Left colon (tissue), 2 donors: Measurements from ENCODE around the gene NKAIN2. TPM values are rescaled to one million over a fixed set of nuclear protein-coding genes. Genes with fewer than 3 reads are reported as not detected.

ENCODE experiments used
- ATAC-seq: fragments of 200-7000 bp; cut with Tn5 transposase; one replicate; pipeline ENCODE4 v1.9.1; 2020; ENCODE audit warnings: mild to moderate bottlenecking, moderate library complexity
- DNase-seq, 2 donors: peaks; one replicate each; pipeline ENCODE4 v3.0.0-alpha.2; 2020
- intact Hi-C, 2 donors: fragments of 100-400 bp; cut with DNase I in 1 of 2; cut with micrococcal nuclease in 1 of 2; formaldehyde crosslinking; loops; one replicate each; pipeline versions ENCODE4 v1.11.2 to v1.14.0; 2022; cut with DNase I, micrococcal nuclease
- total RNA-seq, 2 donors: library from RNA; stranded (reverse); fragmentation: NEBNext Ultra II Directional; extraction: Animal tissue kit (Norgen Biotek cat#: 25700); gene quantifications; one replicate each; pipeline ENCODE4 v1.2.1, GENCODE V29; 2021
- donor health status: DM: no; HTN: no; CAD: no.
- donor health status: DM: yes; HTN: yes; CAD: no.

The NKAIN2 gene
- total RNA-seq, 2 donors from 2014 or later, result 0.12 to 0.14 TPM

DNA sequence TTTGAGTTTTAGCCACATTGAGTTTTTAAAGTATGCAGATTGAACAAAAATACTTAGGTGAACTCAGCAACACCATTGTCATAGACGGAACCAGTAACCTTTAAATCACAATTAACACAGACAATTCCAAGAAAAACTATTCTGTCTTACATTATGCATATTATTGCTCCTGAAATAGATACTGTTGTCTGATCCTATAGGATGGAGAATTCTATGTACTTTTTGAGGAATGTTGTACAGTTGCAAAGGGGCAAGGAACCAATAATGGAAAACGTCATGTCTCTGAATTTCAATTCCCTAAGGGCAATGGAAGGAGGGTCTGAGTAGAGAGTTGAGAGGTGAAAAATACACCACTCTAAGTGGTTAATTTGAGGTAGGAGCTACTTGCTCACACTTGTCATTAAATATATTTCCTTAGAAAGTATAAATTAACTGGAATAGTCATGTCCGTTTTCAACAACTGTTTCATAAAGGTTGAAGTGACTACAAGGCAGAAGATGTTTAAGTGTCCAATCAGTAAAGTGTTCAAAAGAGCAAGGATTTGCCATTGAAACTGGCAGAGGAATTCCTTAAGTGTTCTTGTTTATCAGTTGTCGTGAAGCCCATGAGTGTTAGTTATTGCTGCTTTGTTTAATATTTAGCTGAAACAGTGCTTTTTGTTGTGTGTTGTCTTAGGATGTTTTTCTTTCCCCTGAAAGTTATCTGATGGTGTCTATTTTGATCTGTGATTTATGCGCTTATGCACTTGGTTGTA is 1.3 kb downstream of the NKAIN2 start:
- no peak for ATAC-seq
- intact Hi-C loops, result loop anchor here in 1 of 2 donors (10.0 kb wide), 1 partner anchor 1050 kb away; no protein-coding TSS in a partner anchor
- DNase-seq, result no peak

DNA sequence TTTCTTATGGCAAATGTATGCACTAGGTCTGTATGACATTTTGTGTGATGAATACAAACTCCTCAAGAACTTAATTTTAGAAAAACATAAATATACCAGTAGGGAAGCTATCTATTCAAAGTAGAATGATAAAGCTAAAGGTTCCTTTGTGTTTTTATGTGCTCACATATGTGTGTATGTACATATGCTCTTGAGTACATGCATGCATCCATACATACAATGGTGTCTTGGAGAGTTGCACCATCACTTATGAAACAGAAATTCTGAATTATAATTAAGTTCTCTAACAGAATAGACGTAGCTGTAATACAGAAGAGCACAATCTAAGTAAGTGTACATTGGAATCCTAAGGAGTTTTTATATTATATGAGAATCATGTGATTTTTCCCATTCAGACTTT is 2.3 kb downstream of the NKAIN2 start:
- intact Hi-C loops, result loop anchor here in 1 of 2 donors (10.0 kb wide), 1 partner anchor 1049 kb away; no protein-coding TSS in a partner anchor
- ATAC-seq, result no peak
- DNase-seq, result no peak

DNA sequence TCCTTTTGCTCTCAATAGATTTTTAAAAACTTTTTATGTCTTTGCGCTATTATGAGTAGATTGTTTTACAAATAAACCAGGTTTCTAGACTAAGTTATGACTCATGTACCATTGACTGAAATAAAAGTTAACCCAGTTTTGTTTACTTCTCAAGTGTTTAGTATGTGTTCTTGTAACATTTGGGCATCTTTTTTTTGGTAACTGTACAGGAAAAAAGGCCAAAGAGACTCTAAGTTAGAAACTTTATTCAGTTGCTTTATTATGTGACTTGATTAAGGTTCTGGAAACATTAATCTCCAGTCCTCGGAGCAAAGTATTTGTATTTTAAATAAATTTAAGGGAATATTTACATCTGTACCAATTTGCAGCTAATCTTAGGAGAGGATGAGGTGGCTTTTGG is 2.9 kb downstream of the NKAIN2 start:
- DNase-seq (no peak), ATAC-seq (no peak)
- intact Hi-C loops, result loop anchor here in 1 of 2 donors (10.0 kb wide), 1 partner anchor 1048 kb away; no protein-coding TSS in a partner anchor

DNA sequence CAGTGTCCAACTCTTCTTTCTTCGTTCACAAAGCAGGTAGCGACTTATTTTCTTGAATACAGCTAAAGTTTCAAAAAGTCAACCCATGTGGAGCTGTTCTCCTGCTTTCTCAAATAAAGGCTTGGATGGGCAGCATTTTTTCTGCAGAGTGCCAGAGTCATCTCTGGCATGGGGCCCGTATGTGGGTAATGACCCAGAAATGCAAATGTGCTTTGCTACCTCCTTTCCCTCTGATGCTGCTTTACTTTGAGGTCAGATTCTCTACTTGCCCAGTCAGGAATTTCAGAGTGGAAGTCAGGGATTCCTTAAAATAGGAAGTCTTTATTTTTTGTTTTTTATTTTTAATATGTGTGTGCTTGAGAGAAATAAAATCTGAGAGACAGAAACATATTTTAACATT is 4.9 kb downstream of the NKAIN2 start:
- ATAC-seq (no peak), DNase-seq (no peak)
- intact Hi-C loops, result loop anchor here in 1 of 2 donors (10.0 kb wide), 1 partner anchor 1046 kb away; no protein-coding TSS in a partner anchor

DNA sequence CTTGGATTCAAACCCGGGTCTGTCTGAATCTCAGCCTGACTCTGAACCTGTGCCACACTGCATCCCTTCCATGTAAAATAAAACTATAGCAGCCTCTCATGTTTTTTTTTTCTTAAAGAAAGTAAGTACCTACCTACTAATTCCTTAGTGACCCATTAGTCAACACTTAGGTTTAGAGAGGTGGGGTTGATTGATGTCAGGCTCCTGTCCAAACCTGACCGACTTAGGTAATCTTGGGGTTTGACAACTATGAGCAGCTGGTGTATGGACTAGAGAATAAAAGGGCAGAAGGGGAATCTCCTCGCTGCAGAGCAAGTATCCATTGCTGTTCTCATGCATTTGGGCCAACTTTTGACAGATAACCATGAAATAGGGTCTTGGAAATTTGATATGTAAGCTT is 6.5 kb downstream of the NKAIN2 start:
- no peak for ATAC-seq
- no peak for DNase-seq
- intact Hi-C loops, result no loop called here

DNA sequence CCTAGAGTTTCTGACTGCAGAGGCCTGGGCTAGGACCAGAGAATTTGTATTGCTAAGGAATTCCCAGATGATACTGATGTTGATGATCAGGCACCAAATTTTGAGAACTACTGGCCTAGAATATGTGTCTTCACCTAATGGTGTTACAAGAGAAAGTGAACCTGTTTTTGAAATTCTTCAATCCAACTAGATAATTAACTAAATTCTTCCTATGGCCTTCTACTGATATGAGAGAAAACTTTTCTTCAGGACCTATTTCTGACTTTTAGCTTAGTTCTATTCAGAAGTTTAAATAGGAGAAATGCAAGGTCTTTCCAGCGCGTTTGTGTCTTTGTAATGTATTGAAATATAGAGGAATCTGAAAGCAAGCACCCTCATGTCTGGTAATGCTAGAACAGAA is 7.3 kb downstream of the NKAIN2 start:
- ATAC-seq (no peak), DNase-seq (no peak)
- intact Hi-C loops, result no loop called here

DNA sequence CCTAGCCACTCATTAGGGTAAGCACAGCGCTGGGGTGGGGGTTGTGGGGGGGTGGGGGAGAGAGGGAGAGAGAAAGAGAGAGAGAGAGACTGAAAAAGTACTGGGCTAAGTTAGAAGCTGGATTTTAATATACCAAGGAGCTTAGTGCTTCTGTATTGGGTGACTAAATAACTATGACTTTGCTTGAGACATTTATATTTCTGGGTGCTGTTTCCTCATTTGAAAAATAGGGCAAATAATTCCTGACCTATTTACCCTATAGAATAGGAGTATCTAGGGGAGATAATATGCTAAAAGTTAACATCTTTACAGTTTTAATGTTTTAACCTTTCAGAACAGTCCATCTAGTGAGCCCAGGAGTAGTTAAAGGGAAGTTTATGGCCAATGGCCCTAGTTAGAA is 7.7 kb downstream of the NKAIN2 start:
- DNase-seq, result no peak
- intact Hi-C loops, result no loop called here
- no peak for ATAC-seq

DNA sequence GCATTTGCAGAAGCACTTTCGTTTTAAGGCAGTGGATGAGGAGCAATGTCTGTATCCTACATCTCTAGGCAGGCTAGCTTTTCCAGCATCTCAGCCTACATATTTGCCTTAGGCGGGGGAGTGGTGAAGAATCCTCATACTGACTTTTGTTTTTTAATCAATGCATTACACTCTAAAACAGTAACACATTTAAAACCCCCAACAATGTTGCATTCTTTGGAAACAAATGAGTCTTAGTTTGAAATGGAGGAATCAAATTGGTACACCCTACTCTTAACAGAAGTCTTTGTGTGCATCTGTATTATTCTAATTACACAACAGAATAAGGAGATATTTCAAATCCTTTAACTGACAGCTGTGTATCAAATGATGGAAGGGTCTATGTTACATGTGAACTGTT is 9.0 kb downstream of the NKAIN2 start:
- intact Hi-C loops, result no loop called here
- ATAC-seq (no peak), DNase-seq (no peak)

DNA sequence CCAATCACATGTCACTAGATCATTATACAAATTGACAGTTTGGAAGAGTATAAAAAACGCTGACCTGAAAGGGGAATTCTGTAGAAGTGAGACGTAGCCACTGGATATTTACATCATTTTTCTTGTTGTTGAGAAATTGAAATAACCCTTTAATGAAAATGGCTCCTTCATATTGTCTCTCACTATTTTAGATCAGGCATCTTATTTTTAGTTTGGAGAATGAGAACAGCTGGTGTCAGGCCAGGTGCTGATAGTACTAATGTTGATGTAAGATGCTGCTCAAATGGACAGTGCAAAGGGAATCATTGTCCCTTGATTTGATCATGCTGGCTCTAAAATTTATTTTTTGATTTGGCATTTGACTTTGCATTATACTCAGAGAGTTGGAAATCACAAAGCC is 17.4 kb downstream of the NKAIN2 start:
- no peak for DNase-seq
- intact Hi-C loops, result no loop called here
- ATAC-seq, result no peak

DNA sequence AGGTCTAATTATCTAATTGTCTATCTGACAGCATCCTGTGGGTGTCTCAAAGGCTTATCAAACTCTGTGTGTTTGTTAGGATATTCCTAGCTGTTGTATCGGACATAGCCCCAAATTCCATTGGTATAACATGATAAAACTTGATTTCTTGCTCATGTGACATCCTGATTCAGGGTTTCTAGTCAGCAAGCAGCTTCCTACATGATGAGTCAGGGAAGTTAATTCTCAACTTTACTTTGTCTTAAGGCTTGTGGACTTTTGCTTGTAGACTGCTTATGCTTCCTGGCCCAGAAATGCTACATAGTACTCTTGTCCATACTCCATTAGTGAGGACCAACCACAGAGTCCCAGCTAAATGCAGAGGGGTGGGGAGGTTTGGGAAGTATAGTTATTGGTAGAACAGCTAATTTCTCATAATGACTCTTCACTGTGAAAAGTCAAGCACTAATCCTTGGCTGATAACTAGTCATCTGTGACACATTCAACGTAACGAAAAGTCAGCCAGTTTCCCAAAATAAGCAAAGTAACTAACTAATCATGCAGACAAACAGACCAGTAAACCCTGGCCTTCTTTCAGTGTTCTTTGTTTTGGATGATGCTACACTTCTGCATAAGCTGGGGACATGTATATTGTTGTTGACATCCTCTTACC is 25.8 kb downstream of the NKAIN2 start:
- DNase-seq (no peak), ATAC-seq (no peak)
- intact Hi-C loops, result no loop called here

DNA sequence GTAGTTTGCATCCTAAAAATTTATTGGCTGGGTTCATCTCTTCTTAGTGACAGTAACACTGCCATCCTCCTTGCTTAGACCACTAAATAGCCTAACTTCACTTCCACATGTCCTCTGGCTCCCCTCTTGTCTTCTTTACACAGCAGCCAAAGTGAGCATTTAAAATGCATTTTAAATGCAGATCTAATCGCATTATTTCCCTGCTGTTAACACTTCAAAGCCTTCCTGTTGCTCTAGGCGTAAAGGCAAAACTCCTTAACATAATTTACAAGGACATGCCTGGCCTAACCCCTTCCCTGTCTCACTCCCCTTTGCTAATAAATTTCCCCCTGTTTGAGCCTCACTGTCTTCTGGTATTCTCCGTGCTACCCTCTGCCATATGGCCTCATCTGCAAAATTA is 26.5 kb downstream of the NKAIN2 start:
- no peak for ATAC-seq
- DNase-seq, result no peak
- intact Hi-C loops, result no loop called here

DNA sequence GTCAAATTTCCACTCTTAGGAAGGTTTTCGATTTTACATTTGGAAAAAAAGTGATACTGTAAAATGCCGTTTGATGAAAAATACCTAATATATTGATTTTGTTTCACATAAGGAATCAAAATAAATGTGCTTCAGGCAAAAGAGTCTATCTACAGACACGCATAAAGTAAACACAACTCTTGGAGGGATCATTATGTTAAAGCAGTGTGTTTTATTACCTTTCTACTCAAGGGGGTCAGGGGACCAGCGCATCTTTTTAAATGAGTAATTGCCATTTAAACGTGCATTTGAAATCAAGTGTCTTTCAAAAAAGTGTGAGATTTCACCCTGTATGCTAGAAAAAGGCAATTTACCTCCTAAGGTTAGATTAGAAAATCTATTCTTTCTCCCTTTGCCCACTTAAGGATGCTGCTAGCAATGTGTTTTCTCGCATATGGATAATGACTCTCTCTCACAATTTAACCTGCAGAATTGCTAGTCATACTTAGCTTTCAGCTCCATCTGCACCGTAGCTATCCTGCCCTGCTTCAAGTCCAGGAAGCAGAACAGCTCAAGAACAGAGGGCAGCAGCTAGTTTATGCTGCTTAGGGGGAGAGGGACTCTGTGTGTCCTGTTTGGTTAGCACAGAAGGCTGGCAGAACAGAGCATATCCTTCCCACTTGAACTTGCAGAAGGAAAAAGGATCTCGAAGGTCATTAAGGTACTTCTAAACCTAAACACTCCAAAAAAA is 35.0 kb downstream of the NKAIN2 start:
- no peak for ATAC-seq
- DNase-seq, result no peak
- intact Hi-C loops, result no loop called here

DNA sequence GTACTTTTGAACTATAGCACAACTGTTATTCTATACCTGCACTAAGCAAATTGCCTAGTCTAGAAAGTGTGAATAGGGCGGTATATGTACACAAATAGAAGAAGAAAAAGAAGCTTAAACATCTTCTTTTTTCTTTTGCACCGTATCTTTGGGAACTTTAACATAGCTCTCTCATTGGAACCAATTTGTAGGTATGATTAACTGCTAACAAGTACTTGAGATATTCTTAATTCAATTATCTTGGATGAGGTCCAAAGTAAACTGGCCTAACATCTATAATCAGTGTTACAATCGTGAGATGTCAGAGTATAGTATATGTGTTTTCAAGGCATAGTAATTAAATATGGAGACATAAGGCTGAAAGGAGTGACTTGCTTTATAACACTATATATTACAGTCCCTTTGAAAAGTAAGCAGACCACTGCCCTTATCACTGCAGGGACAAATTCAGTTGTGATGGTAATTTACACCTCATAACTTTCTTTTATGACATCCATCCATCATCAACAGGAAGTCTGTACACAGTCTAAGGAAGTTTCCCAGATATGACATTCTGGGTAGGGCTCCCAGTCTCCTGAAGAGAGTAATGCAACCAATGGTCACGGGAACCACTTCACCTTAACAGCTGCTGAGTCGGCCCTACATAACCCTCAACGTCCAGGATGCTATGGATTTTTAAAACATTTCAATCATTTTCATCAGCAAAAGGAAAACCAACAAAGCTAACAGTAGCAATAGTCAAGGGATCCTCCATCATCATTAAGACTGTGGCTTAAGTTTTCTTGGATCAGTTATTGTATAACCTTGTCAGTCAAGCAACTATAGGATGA is 37.6 kb downstream of the NKAIN2 start:
- ATAC-seq, result peak; percentile 61
- intact Hi-C loops, result no loop called here
- no peak for DNase-seq

DNA sequence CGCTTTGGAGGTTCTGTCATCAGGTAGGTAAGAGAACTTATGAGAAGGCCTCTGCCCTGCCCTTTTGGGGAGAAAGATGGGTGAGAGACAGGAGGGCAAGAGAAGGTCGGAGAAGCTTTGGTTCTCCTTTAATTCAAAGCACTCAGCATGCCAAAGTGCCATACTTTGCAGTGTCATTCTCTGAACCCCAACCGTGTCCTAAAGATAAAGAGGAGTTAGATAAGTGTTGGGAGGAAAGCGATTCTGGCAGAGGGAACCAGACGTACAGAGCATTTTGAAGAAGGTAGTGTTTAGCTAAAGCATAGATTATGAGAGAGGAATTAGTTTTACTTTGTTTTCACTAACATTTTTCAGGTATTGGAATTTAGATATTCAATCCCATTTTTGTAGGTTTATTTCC is 40.3 kb downstream of the NKAIN2 start:
- ATAC-seq (no peak), DNase-seq (no peak)
- intact Hi-C loops, result no loop called here

DNA sequence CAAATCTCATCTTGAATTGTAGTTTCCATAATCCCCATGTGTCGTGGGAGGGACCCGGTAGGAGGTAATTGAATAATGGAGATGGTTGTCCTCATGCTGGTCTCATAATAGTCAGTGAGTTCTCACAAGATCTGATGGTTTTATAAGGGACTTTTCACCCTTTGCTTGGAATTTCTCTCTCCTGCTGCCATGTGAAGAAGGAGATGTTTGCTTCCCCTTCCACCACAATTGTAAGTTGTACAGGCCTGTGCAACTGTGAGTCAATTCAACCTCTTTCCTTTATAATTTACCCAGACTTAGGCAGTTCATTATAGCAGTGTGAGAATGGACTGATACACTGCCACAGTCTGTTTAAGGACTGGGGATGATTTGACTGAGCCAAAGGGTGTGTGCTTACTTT is 44.7 kb downstream of the NKAIN2 start:
- intact Hi-C loops, result no loop called here
- DNase-seq (no peak), ATAC-seq (no peak)

DNA sequence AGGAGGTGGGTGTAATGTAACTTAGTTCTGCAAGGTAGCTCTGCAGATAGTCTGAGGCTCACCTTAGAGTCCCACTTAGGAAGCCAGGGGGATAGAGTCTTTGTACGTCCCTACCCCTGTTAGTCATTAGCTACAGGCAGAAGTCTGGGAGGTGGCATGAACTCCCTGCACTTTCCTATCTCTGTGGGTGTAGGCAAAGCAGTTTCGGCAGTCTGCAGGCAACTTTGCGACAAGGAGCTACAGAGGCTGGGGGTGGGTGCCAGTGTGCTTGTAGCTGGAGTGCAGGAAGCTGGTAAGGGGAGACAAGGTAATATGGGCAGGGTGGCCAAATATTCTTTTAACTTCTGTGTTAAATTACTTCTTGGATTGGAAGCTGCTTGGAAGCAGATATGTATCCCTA is 45.7 kb downstream of the NKAIN2 start:
- DNase-seq, result no peak
- ATAC-seq, result no peak
- intact Hi-C loops, result no loop called here

DNA sequence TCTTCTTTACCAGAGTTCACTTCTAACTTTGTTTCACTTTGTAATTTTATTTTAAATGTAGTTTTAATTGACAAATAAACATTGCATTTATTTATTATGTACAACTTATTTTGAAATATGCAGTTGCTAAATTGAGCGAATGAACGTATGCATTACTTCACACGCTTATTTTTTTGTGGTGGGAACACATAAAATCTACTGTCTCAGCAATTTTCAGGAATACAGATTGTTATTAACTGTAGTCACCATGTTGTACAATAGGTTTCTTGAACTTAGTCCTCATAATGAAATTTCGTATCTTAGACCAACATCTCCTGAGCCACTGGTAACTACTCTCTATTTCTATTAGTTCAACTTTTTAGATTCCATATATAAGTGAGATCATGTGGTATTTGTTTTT is 46.9 kb downstream of the NKAIN2 start:
- intact Hi-C loops, result no loop called here
- no peak for DNase-seq
- no peak for ATAC-seq

DNA sequence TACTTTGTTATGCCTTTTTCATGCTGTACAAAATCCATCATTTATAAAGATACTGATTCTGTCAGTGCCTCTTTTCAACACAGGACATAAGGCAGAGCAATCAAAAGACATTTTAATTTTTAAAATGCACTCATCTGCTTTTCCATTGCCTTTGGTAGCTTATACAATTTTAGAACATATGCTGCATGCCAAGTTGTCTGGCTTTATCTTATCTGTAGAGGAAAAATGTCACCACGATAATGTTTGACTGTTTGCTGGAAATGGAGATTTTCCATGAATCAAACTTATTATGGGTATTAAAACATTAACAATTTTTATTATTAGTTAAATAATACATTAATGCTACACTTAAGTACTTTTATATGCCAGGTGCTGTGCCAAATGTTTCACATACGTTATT is 50.5 kb downstream of the NKAIN2 start:
- intact Hi-C loops, result no loop called here

DNA sequence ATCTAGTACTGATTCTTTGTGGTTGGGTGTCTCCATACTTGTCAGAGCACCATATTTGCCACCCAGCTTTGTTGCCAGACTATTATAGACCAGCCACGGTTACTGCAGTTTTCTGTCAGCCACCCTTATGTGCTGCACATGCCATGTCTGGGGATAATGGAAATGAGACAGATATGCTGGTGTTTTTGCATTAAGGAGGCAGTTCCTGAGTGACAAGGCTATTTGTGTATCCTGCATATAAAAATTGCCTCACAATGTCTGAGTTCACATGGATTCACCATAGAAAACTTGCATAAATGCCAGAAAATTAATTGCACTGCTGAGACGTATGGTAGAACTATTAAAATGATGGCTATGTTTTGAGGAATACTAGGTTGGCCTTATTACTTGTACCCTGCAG is 51.8 kb downstream of the NKAIN2 start:
- intact Hi-C loops, result no loop called here
- DNase-seq, result no peak

More for the DNA sequence above, 50.5 kb downstream of the NKAIN2 start:
- no peak for ATAC-seq
- no peak for DNase-seq

More for the DNA sequence above, 51.8 kb downstream of the NKAIN2 start:
- ATAC-seq, result no peak
